Muscle layer of duodenum (tissue), 2 donors: Measurements from ENCODE around the gene RNF217.
"Not testable (repeated sequence)": the region's sequence is repeated elsewhere in the genome, so short reads cannot be mapped to it uniquely, and the experiment has no call there.

Experiments used
- H3K27ac ChIP-seq: one replicate; pipeline ENCODE4 v1.7.0; 2013; ENCODE audit warnings: mild to moderate bottlenecking, low read length
- H3K27me3 ChIP-seq: one replicate; pipeline ENCODE4 v1.7.0; 2013; ENCODE audit warnings: low read depth, mild to moderate bottlenecking, control low read depth, low read length
- H3K36me3 ChIP-seq, 2 donors: one replicate each; pipeline ENCODE4 v1.7.0; 2013; ENCODE audit warnings: low read length in 2 of 2, control low read depth in 1 of 2, mild to moderate bottlenecking in 1 of 2; ENCODE audit not compliant: insufficient read depth in 2 of 2, control insufficient read depth in 1 of 2
- H3K4me1 ChIP-seq, 2 donors: one replicate each; pipeline ENCODE4 v1.7.0; 2013; ENCODE audit warnings: low read length in 2 of 2, mild to moderate bottlenecking in 2 of 2, control low read depth in 1 of 2, moderate library complexity in 1 of 2; ENCODE audit not compliant: insufficient read depth in 2 of 2, control insufficient read depth in 1 of 2
- H3K4me3 ChIP-seq, 2 donors: one replicate each; pipeline ENCODE4 v1.7.0; 2013; ENCODE audit warnings: low read length in 2 of 2, low read depth in 1 of 2, mild to moderate bottlenecking in 1 of 2
- H3K9me3 ChIP-seq, 2 donors: one replicate each; pipeline ENCODE4 v1.7.0; 2013; ENCODE audit warnings: low read length in 2 of 2, control low read depth in 1 of 2, mild to moderate bottlenecking in 1 of 2; ENCODE audit not compliant: control insufficient read depth in 1 of 2
- donor health status: healthy.

The RNF217 gene

DNA sequence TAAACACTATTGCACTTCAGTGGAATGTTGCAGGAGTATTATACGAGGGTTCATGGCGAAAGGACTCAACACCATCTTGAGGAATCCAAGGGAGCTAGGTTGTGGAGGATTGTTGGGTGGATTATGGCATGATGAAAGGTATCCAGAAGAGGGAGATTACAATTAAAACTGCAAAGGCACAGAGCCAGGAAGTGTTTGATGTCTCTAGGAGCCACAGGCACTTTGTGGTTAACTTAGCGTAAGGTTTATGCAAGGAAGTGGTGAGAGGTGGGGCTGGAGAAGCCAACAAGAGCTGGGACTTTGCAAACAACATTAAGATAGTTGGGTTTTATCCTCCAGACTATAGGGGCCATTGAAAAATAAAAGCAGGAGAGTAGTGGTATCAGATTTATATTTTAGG lies 104.7 kb downstream of the RNF217 start:
- no peaks in the 10 kb centered on the region for H3K9me3 ChIP-seq
- no peaks in the 10 kb centered on the region for H3K4me1 ChIP-seq
- H3K4me3 ChIP-seq, result no peak overlapping the region
- peaks cover 0 to 8% of the 10 kb centered on the region in 2 donors for H3K36me3 ChIP-seq
- H3K27ac ChIP-seq, result no peak overlapping the region
- H3K27me3 ChIP-seq, result no peaks in the 10 kb centered on the region

DNA sequence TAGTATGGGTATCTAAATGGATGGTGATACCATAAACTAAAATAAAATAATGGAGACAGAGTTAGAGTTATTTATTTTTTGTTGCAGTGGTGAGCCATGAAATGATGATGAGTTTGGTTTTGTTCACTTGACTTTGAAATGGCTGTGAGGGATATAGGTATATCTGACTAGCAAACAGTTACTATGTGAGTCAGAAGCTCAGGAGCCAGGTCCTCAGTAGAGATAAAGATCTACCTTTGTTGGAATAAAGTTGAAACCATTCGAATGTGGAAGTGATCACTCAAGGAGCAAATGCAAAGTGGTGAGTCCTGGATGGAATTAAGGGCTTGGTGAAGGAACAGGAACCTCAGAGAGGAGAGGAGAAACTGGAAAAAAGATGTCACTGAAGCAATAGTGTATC lies 105.3 kb downstream of the RNF217 start:
- Histone ChIP-seq H3K27ac (no peak overlapping the region), H3K9me3 (no peaks in the 10 kb centered on the region)

DNA sequence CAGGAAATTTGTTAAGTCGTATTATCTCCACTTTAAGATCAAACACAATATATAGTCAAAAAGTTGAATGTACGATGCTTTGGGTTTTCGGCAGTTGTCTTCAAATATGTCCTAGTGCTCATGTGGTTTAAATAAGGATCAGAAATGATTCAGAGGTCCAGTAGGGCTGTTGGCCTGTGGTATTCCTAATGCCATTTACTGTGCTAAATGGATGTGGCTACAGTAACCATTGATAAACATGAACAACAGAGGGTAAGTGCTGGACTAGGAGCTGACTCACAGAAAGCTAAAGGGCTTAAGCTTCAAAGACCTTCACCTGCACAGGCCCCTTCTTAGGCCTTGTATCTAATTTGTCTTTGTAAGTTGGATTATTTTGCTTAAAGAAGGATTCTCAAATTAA lies 110.8 kb downstream of the RNF217 start:
- H3K4me1 ChIP-seq, result no peaks in the 10 kb centered on the region
- H3K4me3 ChIP-seq, result no peak overlapping the region
- H3K27me3 ChIP-seq, result no peaks in the 10 kb centered on the region
- H3K36me3 ChIP-seq, result peaks cover 6% of the 10 kb centered on the region in 2 donors
- no peaks in the 10 kb centered on the region for H3K9me3 ChIP-seq
- no peak overlapping the region for H3K27ac ChIP-seq

More for the DNA sequence above, 105.3 kb downstream of the RNF217 start:
- peaks cover 0 to 8% of the 10 kb centered on the region in 2 donors for H3K36me3 ChIP-seq
- H3K4me1 ChIP-seq, result no peaks in the 10 kb centered on the region
- no peaks in the 10 kb centered on the region for H3K27me3 ChIP-seq
- H3K4me3 ChIP-seq, result no peak overlapping the region

DNA sequence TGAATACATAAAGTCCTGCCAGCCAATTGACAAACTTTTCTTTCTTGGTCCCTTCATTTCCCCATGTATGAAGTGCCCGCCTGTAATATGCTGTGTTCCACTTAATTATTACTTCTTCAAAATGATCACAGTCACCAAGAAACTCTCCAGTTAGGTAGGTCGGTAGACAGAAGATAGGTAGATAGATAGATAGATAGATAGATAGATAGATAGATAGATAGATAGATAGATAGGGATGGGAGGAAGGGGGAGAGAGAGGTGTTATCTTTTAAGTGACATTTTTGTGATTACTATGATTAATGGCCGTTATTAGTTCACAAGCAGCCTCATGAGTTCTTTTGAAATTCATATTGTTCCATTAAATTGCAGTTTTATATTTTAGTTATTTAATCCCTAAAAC lies 111.9 kb downstream of the RNF217 start:
- peaks cover 6% of the 10 kb centered on the region in 2 donors for H3K36me3 ChIP-seq
- no peaks in the 10 kb centered on the region for H3K9me3 ChIP-seq
- H3K27me3 ChIP-seq, result no peaks in the 10 kb centered on the region
- no peak overlapping the region for H3K27ac ChIP-seq
- H3K4me3 ChIP-seq, result no peak overlapping the region
- H3K4me1 ChIP-seq, result no peaks in the 10 kb centered on the region

DNA sequence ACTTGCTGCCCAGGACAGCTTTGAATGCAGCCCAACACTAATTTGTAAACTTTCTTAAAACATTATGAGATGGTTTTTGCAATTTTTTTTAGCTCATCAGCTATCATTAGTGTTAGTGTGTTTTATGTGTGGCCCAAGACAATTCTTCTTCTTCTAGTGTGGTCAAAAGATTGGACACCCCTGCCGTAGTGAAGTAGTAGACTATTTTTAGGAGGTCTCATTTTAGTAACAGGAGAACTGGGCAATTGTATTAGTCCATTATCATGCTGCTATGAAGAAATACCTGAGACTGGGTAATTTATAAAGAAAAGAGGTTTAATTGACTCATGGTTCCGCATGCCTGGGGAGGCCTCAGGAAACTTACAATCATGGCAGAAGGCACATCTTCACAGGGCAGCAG lies 112.8 kb downstream of the RNF217 start:
- H3K27ac ChIP-seq, H3K9me3 ChIP-seq, H3K4me1 ChIP-seq, H3K36me3 ChIP-seq, H3K4me3 ChIP-seq, H3K27me3 ChIP-seq: not testable (repeated sequence)

DNA sequence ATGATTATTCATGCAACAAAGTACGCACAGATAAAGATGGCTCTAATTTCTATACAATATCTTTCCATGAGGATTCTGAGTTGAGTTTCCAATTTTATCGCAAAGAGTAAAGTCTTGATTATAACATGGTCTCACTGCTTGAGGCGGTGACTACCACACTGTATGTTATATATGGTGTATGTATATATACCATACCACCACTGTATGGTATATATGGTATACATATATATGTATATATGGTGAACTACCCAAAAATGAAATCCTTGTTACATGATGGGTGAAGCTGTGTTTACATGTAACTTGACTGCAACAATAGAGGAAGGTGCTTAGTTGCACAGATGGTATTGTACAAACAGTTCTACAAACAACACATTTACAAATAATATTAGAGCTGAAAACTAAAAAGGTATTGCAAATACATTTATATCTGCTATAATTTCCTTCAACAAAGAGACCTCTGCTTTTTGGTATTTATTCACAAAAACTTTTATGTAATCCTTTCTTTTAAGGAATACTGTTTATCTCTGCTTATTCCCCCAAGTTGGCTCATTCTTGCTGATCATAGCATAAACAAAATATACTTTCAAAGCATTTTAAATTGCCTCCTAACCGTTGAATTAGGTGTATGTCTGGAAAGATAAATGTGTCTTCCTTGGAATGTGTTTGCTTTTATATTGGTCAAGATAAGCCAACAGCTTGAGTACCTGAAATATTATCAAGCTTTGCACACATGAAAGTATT lies 113.7 kb downstream of the RNF217 start:
- H3K9me3 ChIP-seq, result no peaks in the 10 kb centered on the region
- H3K4me3 ChIP-seq, result no peak overlapping the region

DNA sequence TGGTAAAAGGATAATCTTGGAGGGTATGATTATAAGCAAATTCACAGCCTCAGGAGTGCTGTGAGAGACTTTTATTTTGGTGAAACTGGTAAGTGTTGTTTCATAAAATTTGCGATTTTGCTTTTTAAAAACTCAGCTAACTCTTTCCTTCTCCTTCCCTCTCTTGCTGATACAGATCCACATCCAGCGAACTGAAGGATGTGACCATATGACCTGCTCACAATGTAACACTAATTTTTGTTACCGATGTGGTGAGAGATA lies 114.2 kb downstream of the RNF217 start:
- Histone ChIP-seq H3K27ac (no peak overlapping the region), H3K27me3 (no peaks in the 10 kb centered on the region), H3K4me1 (no peaks in the 10 kb centered on the region), H3K9me3 (no peaks in the 10 kb centered on the region), H3K36me3 (peaks cover 6 to 10% of the 10 kb centered on the region in 2 donors), H3K4me3 (no peak overlapping the region)

More for the DNA sequence above, 113.7 kb downstream of the RNF217 start:
- H3K27me3 ChIP-seq, result no peaks in the 10 kb centered on the region
- no peak overlapping the region for H3K27ac ChIP-seq
- no peaks in the 10 kb centered on the region for H3K4me1 ChIP-seq
- H3K36me3 ChIP-seq, result peaks cover 6% of the 10 kb centered on the region in 2 donors

DNA sequence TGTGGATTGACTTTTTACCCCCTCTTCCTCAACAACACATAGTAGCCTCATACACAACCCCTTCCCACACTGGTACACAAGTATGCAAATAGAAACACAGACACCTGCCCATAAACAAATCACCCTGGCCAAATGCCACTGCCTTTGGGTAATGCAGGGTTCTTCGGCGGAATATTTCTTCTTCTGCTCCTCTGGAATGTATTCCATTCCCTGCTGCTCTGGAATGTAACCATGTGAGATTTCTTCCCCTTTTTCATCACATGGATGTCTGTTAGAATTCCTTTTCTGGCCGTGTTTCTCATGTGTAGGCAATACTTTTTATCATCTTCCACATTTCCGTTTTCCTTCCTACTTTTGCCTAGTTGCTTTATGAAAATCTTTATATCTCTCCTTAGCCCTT lies 115.2 kb downstream of the RNF217 start:
- H3K4me1 ChIP-seq, result no peaks in the 10 kb centered on the region
- H3K27ac ChIP-seq, result no peak overlapping the region
- peaks cover 6 to 19% of the 10 kb centered on the region in 2 donors for H3K36me3 ChIP-seq
- no peaks in the 10 kb centered on the region for H3K27me3 ChIP-seq
- no peak overlapping the region for H3K4me3 ChIP-seq
- no peaks in the 10 kb centered on the region for H3K9me3 ChIP-seq

DNA sequence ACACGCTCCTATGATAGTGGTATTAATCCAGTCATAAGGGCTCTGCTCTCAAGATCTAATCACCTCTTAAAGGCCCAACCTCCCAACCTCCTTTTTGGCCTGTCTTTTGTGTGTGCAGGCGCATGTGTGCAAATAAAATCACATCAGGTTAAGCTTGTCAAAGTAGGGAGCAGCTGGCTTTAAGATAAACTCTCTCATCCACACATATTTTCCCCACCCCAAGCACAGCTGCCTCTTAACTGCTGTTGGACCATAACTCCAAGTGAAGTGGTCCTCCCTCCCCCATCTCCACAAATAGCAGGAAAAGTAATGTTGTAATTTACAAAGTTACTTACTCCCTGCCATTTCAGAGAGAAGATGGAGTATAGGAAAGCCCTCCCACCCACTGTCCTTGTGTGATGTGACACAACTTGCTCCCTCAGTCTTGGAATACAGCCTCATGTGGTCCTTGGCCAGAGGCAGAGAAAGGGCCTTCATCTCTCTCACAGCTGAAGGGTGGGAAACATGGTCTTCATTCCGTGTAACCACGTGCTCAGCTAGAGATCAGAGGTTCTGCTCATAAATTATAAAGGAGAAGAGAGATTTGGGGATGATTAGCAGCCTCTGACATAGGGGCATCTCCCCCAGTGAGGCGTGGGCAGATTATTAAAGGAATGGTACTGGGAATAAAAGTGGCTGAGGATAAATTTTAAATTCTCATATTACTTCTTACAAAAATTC lies 116.5 kb downstream of the RNF217 start:
- H3K36me3 ChIP-seq, result peaks cover 6 to 26% of the 10 kb centered on the region in 2 donors
- no peaks in the 10 kb centered on the region for H3K27me3 ChIP-seq
- no peaks in the 10 kb centered on the region for H3K4me1 ChIP-seq
- H3K27ac ChIP-seq, result no peak overlapping the region
- no peak overlapping the region for H3K4me3 ChIP-seq
- no peaks in the 10 kb centered on the region for H3K9me3 ChIP-seq

DNA sequence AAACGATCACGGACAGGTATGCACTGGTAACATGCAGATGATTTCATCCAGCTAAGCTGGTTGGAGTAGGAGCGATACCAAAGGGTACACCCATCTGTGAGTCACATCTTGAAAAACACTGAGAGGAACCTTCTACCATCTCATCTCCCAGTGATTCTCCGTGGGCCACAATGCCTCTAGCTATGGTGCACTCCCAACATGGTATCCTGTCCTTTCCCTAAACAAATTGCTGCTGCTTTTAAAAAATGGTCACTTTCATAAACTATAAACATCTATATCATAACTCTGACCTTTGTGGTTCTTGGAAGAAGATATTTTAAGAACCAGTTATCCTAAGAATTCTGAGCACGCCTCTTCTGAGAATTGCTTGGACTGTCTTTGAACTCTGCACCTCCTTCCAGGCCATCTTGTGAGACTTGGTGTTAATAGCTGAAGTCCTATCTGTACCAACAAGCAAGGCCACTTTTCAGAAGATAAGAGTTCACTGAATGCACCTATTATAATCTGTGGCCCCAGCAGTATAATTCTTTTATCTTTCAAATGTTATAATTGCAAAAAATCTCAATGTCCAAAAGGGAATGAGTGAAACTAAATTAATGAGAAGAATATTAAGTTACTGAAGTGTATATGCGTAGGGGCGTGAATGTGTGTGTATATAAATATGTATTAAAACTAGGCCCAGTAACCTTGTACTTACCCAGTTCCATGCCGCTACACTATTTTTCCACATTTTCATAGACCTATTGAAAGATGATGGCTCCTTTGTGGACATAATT lies 120.9 kb downstream of the RNF217 start:
- Histone ChIP-seq H3K36me3 (peaks cover 0 to 20% of the 10 kb centered on the region in 2 donors), H3K27ac (no peak overlapping the region)

DNA sequence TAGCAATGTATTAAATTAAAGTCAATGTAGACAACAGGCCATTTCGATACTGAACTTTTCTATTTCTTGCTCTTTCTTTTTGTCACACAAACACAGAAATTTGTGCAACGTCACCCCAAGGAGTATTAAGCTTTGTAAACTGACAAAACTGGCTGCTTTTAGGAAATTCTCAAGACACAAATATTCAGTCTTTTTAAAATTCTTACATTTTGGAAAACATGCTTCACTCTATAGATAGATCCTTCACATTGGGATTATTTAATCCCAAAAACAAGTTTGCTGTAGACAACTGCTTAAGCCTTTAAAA lies 121.4 kb downstream of the RNF217 start:
- no peak overlapping the region for H3K4me3 ChIP-seq
- H3K27me3 ChIP-seq, result no peaks in the 10 kb centered on the region
- H3K9me3 ChIP-seq, result no peaks in the 10 kb centered on the region
- H3K27ac ChIP-seq, result no peak overlapping the region
- peaks cover 0 to 20% of the 10 kb centered on the region in 2 donors for H3K36me3 ChIP-seq
- H3K4me1 ChIP-seq, result no peaks in the 10 kb centered on the region

More for the DNA sequence above, 120.9 kb downstream of the RNF217 start:
- Histone ChIP-seq H3K4me1 (no peaks in the 10 kb centered on the region), H3K9me3 (no peaks in the 10 kb centered on the region), H3K27me3 (no peaks in the 10 kb centered on the region), H3K4me3 (no peak overlapping the region)
